Measurements from ENCODE around the gene LRRC8D.

Gene LRRC8D

DNA sequence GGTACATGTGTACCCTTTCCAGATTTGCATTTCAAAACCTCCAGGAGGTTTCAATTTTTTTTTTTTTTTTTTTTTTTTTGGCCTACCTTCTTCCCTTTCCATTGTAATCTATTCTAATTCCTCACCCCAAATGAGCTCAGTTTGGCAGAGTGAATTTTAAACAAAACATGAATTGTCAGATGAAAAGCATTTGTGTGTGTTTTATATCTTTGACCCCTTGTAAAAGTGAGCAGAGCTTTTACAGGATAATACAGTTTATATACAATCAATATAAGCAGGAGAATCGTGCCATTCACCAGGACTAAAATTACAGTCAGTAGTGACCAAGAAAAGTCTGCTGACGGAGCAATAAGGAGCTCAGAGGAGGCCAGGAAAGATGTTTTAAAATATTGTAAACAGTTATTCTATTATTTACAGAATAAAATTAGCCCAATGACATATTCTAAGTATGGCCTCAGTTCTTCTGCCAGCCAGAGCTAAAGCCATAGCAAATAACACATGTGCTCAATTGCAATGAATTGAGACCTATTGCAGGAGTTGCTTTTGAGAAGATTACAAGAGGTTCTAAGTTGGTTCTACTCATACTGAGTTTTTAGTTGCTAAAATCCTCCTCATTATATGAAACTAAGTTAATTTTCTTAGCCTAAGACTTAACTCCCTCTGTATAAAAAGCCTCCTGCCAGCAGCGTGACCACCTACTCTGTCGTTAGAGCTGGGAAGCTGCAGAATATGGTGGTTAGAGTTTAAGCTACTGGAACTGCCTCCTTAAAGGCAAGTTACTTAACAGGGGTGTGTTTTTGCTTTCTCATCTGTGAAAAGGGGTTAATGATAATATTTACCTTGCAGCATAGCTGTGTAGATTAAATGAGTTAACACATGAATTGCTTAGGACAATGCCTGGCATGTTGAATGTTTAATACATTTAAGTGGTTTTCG, 123.3 kb downstream of the LRRC8D start:
- Histone ChIP-seq H3K27me3 (ENCODE audit: control insufficient read depth in 3 of 3, insufficient read depth in 3 of 3, low read depth in 1 of 3, low read length in 3 of 3) (no peaks in the 10 kb centered on the region), H3K79me1 (ENCODE audit: low read depth, low read length) (no peaks in the 10 kb centered on the region), H3K4me2 (ENCODE audit: insufficient read depth, low read length, poor library complexity, severe bottlenecking) (no peak overlapping the region), H3K9me3 (replicated peaks in 1 of 2; ENCODE audit: control insufficient read depth in 2 of 2, insufficient read depth in 1 of 2, low read depth in 1 of 2, low read length in 2 of 2) (no peaks in the 10 kb centered on the region), H3K4me3 (ENCODE audit: low read length in 2 of 2) (no peak overlapping the region), H3K36me3 (replicated peaks in 1 of 2; ENCODE audit: control insufficient read depth in 2 of 2, insufficient read depth in 2 of 2, low read length in 2 of 2) (no peaks in the 10 kb centered on the region), H2AFZ (ENCODE audit: low read length) (no peak overlapping the region), H3K18ac (ENCODE audit: low read length) (no peak overlapping the region), H3K27ac (replicated peaks; ENCODE audit: low read length) (no peak overlapping the region), H2BK120ac (ENCODE audit: low read depth, low read length) (no peak overlapping the region), H3K9ac (ENCODE audit: low read depth, low read length, poor library complexity) (no peak overlapping the region), H3K14ac (ENCODE audit: low read length) (no peak overlapping the region), H3K4ac (ENCODE audit: low read length) (no peak overlapping the region), H4K91ac (ENCODE audit: low read depth, low read length, poor library complexity) (no peak overlapping the region), H2AK5ac (ENCODE audit: low read depth, low read length) (no peak overlapping the region), H3K23ac (ENCODE audit: low read depth, low read length, poor library complexity) (no peak overlapping the region), H4K8ac (ENCODE audit: low read depth, low read length) (no peak overlapping the region), H3K4me1 (ENCODE audit: control insufficient read depth in 2 of 2, insufficient read depth in 1 of 2, low read depth in 1 of 2, low read length in 2 of 2) (peaks cover 16 to 20% of the 10 kb centered on the region in 2 donors), H2BK12ac (ENCODE audit: low read length) (no peak overlapping the region), H2BK15ac (ENCODE audit: low read length) (no peak overlapping the region), H2BK5ac (ENCODE audit: low read length) (no peak overlapping the region)
- no CpG with 5 or more reads among the region's 5 CpGs for WGBS, 2 donors (ENCODE audit: extremely low coverage in 2 of 2, insufficient read length in 2 of 2, insufficient replicate concordance in 1 of 2)
- no peak for DNase-seq (ENCODE audit: low spot score)

DNA sequence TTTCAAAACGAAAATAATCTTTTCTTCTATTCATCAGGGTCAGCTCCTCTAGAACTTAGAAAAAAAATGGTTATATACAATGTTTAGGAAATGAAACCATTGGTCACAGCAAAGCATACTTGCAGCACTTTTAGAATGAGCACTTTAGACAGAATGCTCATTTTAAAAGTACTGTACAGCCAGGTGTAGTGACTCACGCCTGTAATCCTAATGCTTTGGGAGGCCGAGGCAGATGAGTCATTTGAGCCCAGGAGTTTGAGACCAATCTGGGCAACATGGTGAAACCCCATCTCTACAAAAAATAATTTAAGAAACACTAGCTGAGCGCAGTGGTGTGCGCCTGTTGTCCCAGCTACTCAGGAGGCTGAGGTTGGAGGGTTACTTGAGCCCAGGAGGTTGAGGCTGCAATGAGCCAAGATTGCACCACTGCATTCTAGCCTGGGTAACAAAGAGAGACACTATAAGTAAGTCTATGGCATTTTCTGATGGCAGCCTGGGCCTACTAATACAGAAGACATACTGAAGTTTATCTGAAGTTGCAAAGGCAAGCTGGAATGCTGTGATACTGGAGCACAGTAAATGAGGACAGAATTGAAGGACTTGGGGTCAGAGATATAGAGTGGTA, 125.1 kb downstream of the LRRC8D start:
- Histone ChIP-seq H3K14ac (ENCODE audit: low read length) (no peak overlapping the region), H3K9me3 (replicated peaks in 1 of 2; ENCODE audit: control insufficient read depth in 2 of 2, insufficient read depth in 1 of 2, low read depth in 1 of 2, low read length in 2 of 2) (no peaks in the 10 kb centered on the region), H3K23ac (ENCODE audit: low read depth, low read length, poor library complexity) (no peak overlapping the region), H2BK120ac (ENCODE audit: low read depth, low read length) (no peak overlapping the region), H3K4ac (ENCODE audit: low read length) (no peak overlapping the region), H3K4me2 (ENCODE audit: insufficient read depth, low read length, poor library complexity, severe bottlenecking) (no peak overlapping the region), H3K18ac (ENCODE audit: low read length) (no peak overlapping the region), H2BK5ac (ENCODE audit: low read length) (no peak overlapping the region), H2BK12ac (ENCODE audit: low read length) (no peak overlapping the region), H3K79me1 (ENCODE audit: low read depth, low read length) (no peaks in the 10 kb centered on the region), H3K27ac (replicated peaks; ENCODE audit: low read length) (no peak overlapping the region), H4K91ac (ENCODE audit: low read depth, low read length, poor library complexity) (no peak overlapping the region), H2BK15ac (ENCODE audit: low read length) (no peak overlapping the region), H3K9ac (ENCODE audit: low read depth, low read length, poor library complexity) (no peak overlapping the region), H2AFZ (ENCODE audit: low read length) (no peak overlapping the region), H3K27me3 (ENCODE audit: control insufficient read depth in 3 of 3, insufficient read depth in 3 of 3, low read depth in 1 of 3, low read length in 3 of 3) (no peaks in the 10 kb centered on the region), H3K36me3 (replicated peaks in 1 of 2; ENCODE audit: control insufficient read depth in 2 of 2, insufficient read depth in 2 of 2, low read length in 2 of 2) (no peaks in the 10 kb centered on the region), H4K8ac (ENCODE audit: low read depth, low read length) (no peak overlapping the region), H3K4me1 (ENCODE audit: control insufficient read depth in 2 of 2, insufficient read depth in 1 of 2, low read depth in 1 of 2, low read length in 2 of 2) (peaks cover 4 to 6% of the 10 kb centered on the region in 2 donors), H2AK5ac (ENCODE audit: low read depth, low read length) (no peak overlapping the region), H3K4me3 (ENCODE audit: low read length in 2 of 2) (no peak overlapping the region)
- no peak for DNase-seq (ENCODE audit: low spot score)
- no CpG with 5 or more reads among the region's 5 CpGs for WGBS, 2 donors (ENCODE audit: extremely low coverage in 2 of 2, insufficient read length in 2 of 2, insufficient replicate concordance in 1 of 2)

GRCh38 chr1:89946532-89946931, 125.7 kb downstream of the LRRC8D start:
- Histone ChIP-seq H3K4me3 (ENCODE audit: low read length in 2 of 2) (no peak overlapping the region), H2BK15ac (ENCODE audit: low read length) (no peak overlapping the region), H2AFZ (ENCODE audit: low read length) (no peak overlapping the region), H3K9me3 (replicated peaks in 1 of 2; ENCODE audit: control insufficient read depth in 2 of 2, insufficient read depth in 1 of 2, low read depth in 1 of 2, low read length in 2 of 2) (no peaks in the 10 kb centered on the region), H3K23ac (ENCODE audit: low read depth, low read length, poor library complexity) (no peak overlapping the region), H3K36me3 (replicated peaks in 1 of 2; ENCODE audit: control insufficient read depth in 2 of 2, insufficient read depth in 2 of 2, low read length in 2 of 2) (no peaks in the 10 kb centered on the region), H3K4me1 (ENCODE audit: control insufficient read depth in 2 of 2, insufficient read depth in 1 of 2, low read depth in 1 of 2, low read length in 2 of 2) (peaks cover 0 to 2% of the 10 kb centered on the region in 2 donors), H2BK120ac (ENCODE audit: low read depth, low read length) (no peak overlapping the region), H3K27me3 (ENCODE audit: control insufficient read depth in 3 of 3, insufficient read depth in 3 of 3, low read depth in 1 of 3, low read length in 3 of 3) (no peaks in the 10 kb centered on the region), H3K4ac (ENCODE audit: low read length) (no peak overlapping the region), H3K14ac (ENCODE audit: low read length) (no peak overlapping the region), H3K27ac (replicated peaks; ENCODE audit: low read length) (no peak overlapping the region), H3K18ac (ENCODE audit: low read length) (no peak overlapping the region), H4K91ac (ENCODE audit: low read depth, low read length, poor library complexity) (no peak overlapping the region), H3K4me2 (ENCODE audit: insufficient read depth, low read length, poor library complexity, severe bottlenecking) (no peak overlapping the region), H3K9ac (ENCODE audit: low read depth, low read length, poor library complexity) (no peak overlapping the region), H2BK5ac (ENCODE audit: low read length) (no peak overlapping the region), H3K79me1 (ENCODE audit: low read depth, low read length) (no peaks in the 10 kb centered on the region), H2BK12ac (ENCODE audit: low read length) (no peak overlapping the region), H2AK5ac (ENCODE audit: low read depth, low read length) (no peak overlapping the region), H4K8ac (ENCODE audit: low read depth, low read length) (no peak overlapping the region)
- WGBS, 2 donors (ENCODE audit: extremely low coverage in 2 of 2, insufficient read length in 2 of 2, insufficient replicate concordance in 1 of 2): no CpG with 5 or more reads among the region's 1 CpG
- DNase-seq (ENCODE audit: low spot score): no peak

DNA sequence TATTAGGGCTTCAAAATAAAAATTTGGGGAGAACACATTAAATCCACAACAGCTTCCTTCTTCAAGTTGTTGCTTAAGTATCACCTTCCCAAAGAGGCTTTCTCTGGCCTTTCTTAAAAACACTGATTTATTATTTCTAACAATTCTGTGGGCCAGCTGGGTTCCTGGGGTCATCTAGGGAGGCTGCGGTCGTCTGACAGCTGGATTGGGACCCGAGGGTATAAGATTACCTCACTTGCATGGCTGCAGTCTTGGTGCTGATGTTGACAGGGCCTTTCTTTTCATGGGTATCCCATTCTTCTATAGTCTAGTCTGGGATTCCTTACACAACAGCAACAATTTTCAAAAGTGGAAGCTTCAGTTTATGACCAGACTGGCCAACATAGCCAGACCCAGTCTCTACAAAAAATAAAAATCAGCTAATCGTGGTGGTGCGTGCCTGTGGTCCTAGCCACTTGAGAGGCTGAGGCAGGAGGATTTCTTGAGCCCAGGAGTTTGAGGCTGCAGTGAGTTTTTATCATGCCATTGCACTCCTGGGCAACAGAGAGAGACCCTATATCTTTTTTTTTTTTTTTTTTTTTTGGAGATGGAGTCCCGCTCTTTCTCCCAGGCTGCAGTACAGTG, 128.0 kb downstream of the LRRC8D start:
- Histone ChIP-seq H3K27ac (replicated peaks; ENCODE audit: low read length) (no peak overlapping the region), H3K9ac (ENCODE audit: low read depth, low read length, poor library complexity) (no peak overlapping the region), H4K8ac (ENCODE audit: low read depth, low read length) (no peak overlapping the region), H3K4me2 (ENCODE audit: insufficient read depth, low read length, poor library complexity, severe bottlenecking) (no peak overlapping the region), H2AK5ac (ENCODE audit: low read depth, low read length) (no peak overlapping the region), H3K23ac (ENCODE audit: low read depth, low read length, poor library complexity) (no peak overlapping the region), H2BK120ac (ENCODE audit: low read depth, low read length) (no peak overlapping the region), H2BK12ac (ENCODE audit: low read length) (no peak overlapping the region), H3K14ac (ENCODE audit: low read length) (no peak overlapping the region), H2BK5ac (ENCODE audit: low read length) (no peak overlapping the region), H3K4ac (ENCODE audit: low read length) (no peak overlapping the region), H3K27me3 (ENCODE audit: control insufficient read depth in 3 of 3, insufficient read depth in 3 of 3, low read depth in 1 of 3, low read length in 3 of 3) (no peaks in the 10 kb centered on the region), H3K9me3 (replicated peaks in 1 of 2; ENCODE audit: control insufficient read depth in 2 of 2, insufficient read depth in 1 of 2, low read depth in 1 of 2, low read length in 2 of 2) (no peaks in the 10 kb centered on the region), H2BK15ac (ENCODE audit: low read length) (no peak overlapping the region), H3K18ac (ENCODE audit: low read length) (no peak overlapping the region), H3K36me3 (replicated peaks in 1 of 2; ENCODE audit: control insufficient read depth in 2 of 2, insufficient read depth in 2 of 2, low read length in 2 of 2) (no peaks in the 10 kb centered on the region), H2AFZ (ENCODE audit: low read length) (no peak overlapping the region), H4K91ac (ENCODE audit: low read depth, low read length, poor library complexity) (no peak overlapping the region), H3K4me1 (ENCODE audit: control insufficient read depth in 2 of 2, insufficient read depth in 1 of 2, low read depth in 1 of 2, low read length in 2 of 2) (peaks cover 0 to 2% of the 10 kb centered on the region in 2 donors), H3K79me1 (ENCODE audit: low read depth, low read length) (no peaks in the 10 kb centered on the region), H3K4me3 (ENCODE audit: low read length in 2 of 2) (no peak overlapping the region)
- no peak for DNase-seq (ENCODE audit: low spot score)
- no CpG with 5 or more reads among the region's 6 CpGs for WGBS, 2 donors (ENCODE audit: extremely low coverage in 2 of 2, insufficient read length in 2 of 2, insufficient replicate concordance in 1 of 2)
